T-helper 9 cell (primary cell): ENCODE measurements around the gene TMEM233.

Experiments
- DNase-seq: peaks from one replicate; pipeline ENCODE4 v3.0.0-alpha.2; 2020

Gene TMEM233

DNA sequence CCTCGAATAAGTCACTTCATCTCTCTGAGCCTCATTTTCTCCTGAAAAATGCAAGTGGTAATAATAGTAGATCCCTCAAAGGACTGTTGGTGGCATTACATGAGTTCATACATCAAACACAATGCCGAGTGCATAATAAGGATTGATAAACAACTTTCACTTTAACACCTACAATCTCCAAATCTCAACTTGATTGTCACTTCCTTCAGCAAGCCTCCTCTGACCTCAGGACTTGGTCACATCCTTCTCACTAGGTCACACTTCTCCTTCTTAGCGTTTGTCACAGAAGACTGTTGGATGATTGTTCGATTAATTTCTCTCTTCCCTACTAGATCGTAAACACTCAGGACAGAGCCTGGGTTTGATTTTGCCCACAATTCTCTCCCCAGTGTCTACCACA lies 66.5 kb downstream of the TMEM233 start:
- DNase-seq: no peak

GRCh38 chr12:119661882-119662281 lies 68.3 kb downstream of the TMEM233 start:
- no peak for DNase-seq

- DNase-seq: no peak
Observed at GRCh38 chr12:119664642-119665041, 71.1 kb downstream of the TMEM233 start.

GRCh38 chr12:119665164-119665929 lies 71.8 kb downstream of the TMEM233 start:
- no peak for DNase-seq

- no peak for DNase-seq
Observed at GRCh38 chr12:119666226-119666795, 72.7 kb downstream of the TMEM233 start.

- DNase-seq: no peak
Observed at GRCh38 chr12:119666900-119667576, 73.5 kb downstream of the TMEM233 start.

GRCh38 chr12:119667577-119668323 lies 74.2 kb downstream of the TMEM233 start, which contains the start of gene PRKAB1:
PRKAB1 (plus strand) TSS chr12:119668133; CDS start chr12:119668245, 112 bp downstream.
- peak; percentile 89 for DNase-seq

DNA sequence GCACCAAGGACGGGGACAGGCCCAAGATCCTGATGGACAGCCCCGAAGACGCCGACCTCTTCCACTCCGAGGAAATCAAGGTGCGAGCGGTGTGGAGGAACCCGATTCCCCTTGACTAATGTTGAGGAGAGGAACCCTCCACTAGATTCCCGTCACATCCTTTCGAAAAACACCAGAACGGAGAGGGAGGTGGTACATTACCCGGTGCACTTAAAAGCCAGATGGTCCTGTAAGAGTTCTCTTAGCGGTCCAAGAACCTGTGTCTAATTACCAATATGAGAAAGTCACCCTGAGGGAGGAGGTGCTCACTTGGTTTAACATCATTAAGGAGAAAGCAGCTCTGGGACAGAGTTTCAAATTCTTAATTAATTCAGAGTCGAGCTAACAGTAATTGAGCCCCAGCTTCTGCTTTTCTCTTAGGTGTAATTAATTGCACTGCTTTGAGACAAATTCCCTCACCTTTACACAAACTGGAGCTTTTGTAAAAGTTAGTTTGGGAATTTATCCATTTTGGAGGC lies 74.8 kb downstream of the TMEM233 start:
- DNase-seq: no peak

GRCh38 chr12:119669744-119670472 lies 76.3 kb downstream of the TMEM233 start:
- no peak for DNase-seq

- no peak for DNase-seq
Observed at GRCh38 chr12:119671070-119671469, 77.5 kb downstream of the TMEM233 start.

GRCh38 chr12:119672194-119672593 lies 78.6 kb downstream of the TMEM233 start:
- no peak for DNase-seq

DNA sequence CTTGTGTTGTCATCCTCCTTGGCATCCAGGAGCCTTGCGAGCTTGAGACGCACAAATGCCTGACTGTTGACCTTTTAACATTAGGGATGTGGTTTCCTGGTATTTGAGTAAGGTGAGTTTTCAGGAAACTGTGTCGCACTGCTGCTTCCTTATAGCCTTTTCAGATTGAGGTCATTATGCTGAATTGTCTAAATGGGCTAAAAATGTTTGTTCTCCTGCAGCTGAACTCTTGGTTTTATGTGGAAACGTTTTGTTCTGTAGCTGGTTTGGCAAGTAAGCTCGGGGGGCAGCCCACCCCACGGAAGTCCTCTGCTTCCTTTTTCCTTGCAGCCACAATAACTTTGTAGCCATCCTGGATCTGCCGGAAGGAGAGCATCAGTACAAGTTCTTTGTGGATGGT lies 80.1 kb downstream of the TMEM233 start:
- DNase-seq: no peak

DNA sequence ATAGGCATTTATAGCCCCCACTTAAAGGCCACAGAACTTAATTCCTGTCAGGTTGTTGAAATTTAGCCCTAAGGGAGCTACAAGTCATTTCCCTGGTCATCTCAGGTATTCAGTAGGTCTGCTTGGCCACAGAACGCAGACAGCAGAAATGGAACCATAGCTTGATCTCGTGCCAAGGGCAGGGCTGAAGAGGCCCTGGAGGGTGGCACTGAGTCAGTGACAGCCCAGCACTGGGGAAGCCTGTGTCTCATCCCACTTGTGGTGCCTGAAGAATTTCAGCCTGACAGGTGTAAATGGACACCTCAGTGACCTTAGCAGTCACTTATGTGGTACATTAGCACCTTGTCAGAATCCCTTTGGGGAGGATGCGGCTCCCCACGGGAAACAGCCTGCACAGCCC lies 81.0 kb downstream of the TMEM233 start:
- DNase-seq: no peak

GRCh38 chr12:119676022-119676421 lies 82.4 kb downstream of the TMEM233 start:
- no peak for DNase-seq

GRCh38 chr12:119676573-119676972 lies 83.0 kb downstream of the TMEM233 start:
- no peak for DNase-seq

- DNase-seq: no peak
Observed at GRCh38 chr12:119678459-119678858, 84.9 kb downstream of the TMEM233 start.

DNA sequence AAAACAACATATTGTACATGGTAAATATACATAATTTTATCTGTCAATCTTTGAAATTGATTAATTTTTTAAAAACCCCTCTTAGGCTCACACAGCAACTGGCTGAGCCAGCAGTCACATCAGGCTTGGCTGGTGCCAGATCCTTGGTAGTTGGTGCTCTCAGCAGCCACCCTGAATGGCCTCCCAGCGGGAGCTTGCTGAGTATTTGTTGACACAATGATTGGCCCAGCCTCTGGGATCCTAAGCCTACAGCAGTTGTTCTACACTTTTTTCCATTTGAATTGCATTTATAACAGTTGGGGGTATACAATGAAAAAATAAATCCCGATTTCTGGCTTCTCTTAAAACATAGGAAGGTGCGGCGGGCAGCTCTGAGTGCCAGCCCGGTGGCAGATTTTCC lies 85.5 kb downstream of the TMEM233 start:
- DNase-seq: no peak

DNA sequence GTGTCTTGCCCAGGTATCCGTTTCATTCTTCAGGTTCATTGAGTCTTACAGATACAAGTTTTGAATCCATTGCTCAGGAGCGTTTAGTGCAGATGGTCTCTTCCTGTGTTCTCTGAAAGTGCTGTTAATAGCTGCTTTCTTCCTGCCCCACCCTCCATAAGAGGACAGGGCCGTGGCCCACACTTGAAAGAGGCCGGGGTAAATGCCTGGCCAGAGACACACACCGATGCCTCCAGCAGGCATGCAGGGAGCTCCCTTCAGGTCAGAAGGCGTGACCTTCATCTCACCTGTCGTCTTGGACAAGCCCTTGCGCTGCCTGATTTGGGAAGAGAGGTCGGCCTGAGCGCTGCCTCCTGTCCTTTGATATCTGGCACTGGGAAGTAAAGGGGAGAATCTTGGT lies 85.9 kb downstream of the TMEM233 start:
- DNase-seq: no peak

GRCh38 chr12:119681111-119681510 lies 87.5 kb downstream of the TMEM233 start:
- no peak for DNase-seq

DNA sequence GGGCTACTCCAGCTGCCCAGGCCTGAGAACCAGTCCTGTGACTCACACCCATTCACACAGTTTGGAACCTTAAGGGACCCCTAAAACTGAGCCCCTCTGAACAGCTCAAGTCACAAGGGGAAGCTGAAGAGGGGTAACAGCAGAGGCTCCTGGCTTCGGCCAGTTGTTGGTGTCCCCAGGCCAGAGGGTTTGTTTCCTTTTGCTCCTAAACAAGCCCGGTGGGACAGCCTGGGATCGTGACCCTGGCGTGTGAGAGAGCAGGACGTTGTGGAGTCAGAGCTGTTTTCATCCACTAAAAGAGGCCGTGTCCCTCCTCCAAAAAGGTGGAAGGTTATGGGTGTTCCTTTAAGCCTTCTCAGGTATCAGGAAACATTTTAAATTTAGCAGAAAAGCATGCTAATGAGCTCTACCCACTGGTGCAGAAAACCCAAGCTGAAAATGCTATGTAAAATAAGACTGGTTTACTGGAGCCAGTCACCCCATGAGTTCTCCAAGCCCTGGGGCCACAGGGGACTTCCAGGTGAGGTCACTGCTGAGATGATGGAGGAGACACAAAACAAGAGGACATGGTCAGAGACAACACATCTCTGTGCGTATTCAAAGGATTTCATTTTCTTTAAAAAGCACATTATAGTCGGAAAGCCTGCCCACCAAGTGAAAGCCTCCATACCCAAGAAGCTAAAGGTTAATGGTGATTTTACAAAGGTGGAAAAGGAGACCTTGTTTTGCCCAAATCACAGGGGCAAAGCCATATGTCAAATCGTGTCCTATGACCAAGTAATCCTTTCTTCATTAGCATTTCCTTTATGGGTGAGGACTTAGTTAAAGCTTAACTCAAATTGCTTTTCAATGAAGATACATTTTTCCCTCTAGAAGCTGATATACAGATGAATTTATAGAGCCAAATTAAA lies 88.4 kb downstream of the TMEM233 start:
- no peak for DNase-seq

DNA sequence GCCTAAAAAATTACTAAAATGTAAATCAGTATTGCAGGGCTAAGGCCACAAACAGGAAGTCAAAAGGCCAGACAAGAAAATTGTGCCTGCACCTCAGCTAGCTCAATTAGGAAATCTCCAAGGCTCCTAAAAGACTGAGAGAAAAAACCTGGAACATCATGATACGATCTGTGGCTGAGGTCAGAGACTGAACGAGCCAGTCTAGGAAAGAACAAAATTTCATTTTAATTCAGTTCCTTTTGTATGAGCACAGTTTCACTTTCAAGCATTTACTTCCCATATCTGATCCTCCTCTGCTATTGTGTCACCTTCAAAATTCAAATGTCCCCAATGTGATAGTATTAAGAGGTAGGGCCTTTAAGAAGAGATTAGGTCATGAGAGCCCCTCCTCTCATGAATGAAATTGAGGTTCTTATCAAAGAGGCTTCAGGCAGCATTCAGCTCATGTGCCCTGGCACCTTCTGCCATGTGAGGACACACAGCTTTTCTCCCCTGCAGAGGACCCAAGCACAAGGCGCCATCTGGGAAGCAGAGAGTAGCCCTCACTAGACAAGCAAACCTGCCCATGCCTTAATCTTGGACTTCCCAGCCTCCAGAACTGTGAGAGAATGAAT lies 89.2 kb downstream of the TMEM233 start:
- DNase-seq: no peak
